HepG2 (cell line): ENCODE results near the gene SIGLEC10. TPM values are rescaled to one million over a fixed set of nuclear protein-coding genes. Genes with fewer than 3 reads are reported as not detected.

Experiments used
- AHR ChIP-seq: IDR thresholded peaks from 2 replicates; pipeline ENCODE4 v1.6.1; 2018; ENCODE audit warnings: missing genetic modification reagents, missing compliant biosample characterization
- ARID4A ChIP-seq: sonication (generic); formaldehyde crosslinking; IDR thresholded peaks from 2 replicates; pipeline ENCODE4 v1.5.0; 2020; ENCODE audit warnings: mild to moderate bottlenecking, missing genetic modification reagents, borderline replicate concordance
- ARID5B ChIP-seq: IDR thresholded peaks from 2 replicates; pipeline ENCODE4 v1.4.0; 2020; ENCODE audit warnings: mild to moderate bottlenecking, missing genetic modification reagents
- CENPX ChIP-seq: sonication (generic); formaldehyde crosslinking; IDR thresholded peaks from 2 replicates; pipeline ENCODE4 v1.9.0; 2021; ENCODE audit warnings: mild to moderate bottlenecking, missing genetic modification reagents, moderate library complexity
- FOXA3 ChIP-seq: IDR thresholded peaks from 2 replicates; pipeline ENCODE4 v1.6.1; 2016; ENCODE audit warnings: missing genetic modification reagents, missing compliant biosample characterization
- SMYD3 ChIP-seq: sonication (generic); formaldehyde crosslinking; IDR thresholded peaks from 2 replicates; pipeline ENCODE4 v1.8.1; 2023; ENCODE audit warnings: mild to moderate bottlenecking, missing genetic modification reagents
- SNAPC2 ChIP-seq: sonication (generic); formaldehyde crosslinking; IDR thresholded peaks from 2 replicates; pipeline ENCODE4 v1.8.1; 2022; ENCODE audit warnings: mild to moderate bottlenecking, missing genetic modification reagents
- SOX5 ChIP-seq: IDR thresholded peaks from 2 replicates; pipeline ENCODE4 v1.6.1; 2016; ENCODE audit warnings: borderline replicate concordance
- TGIF2 ChIP-seq: IDR thresholded peaks from 2 replicates; pipeline ENCODE4 v1.6.1; 2016; ENCODE audit warnings: control low read depth, missing compliant biosample characterization
- TRIM24 ChIP-seq: sonication (generic); formaldehyde crosslinking; IDR thresholded peaks from 2 replicates; pipeline ENCODE4 v1.8.0; 2022; ENCODE audit warnings: mild to moderate bottlenecking, missing genetic modification reagents
- ZNF143 ChIP-seq: sonication (generic); formaldehyde crosslinking; IDR thresholded peaks from 2 replicates; pipeline ENCODE4 v1.4.0; 2020; ENCODE audit warnings: missing genetic modification reagents
- ZNF329 ChIP-seq: sonication (generic); formaldehyde crosslinking; IDR thresholded peaks from 2 replicates; pipeline ENCODE4 v1.9.0; 2021; ENCODE audit warnings: low read depth, mild to moderate bottlenecking, missing genetic modification reagents
- ZNF333 ChIP-seq: sonication (generic); formaldehyde crosslinking; IDR thresholded peaks from 2 replicates; pipeline ENCODE4 v1.4.0; 2020; ENCODE audit warnings: mild to moderate bottlenecking, missing genetic modification reagents, borderline replicate concordance
- ZNF354B ChIP-seq: sonication (generic); formaldehyde crosslinking; IDR thresholded peaks from 2 replicates; pipeline ENCODE4 v1.8.0; 2022; ENCODE audit warnings: mild to moderate bottlenecking, missing genetic modification reagents
- ZNF430 ChIP-seq: sonication (generic); formaldehyde crosslinking; IDR thresholded peaks from 2 replicates; pipeline ENCODE4 v1.9.0; 2021; ENCODE audit warnings: mild to moderate bottlenecking, missing genetic modification reagents
- ZNF777 ChIP-seq: sonication (generic); formaldehyde crosslinking; IDR thresholded peaks from 2 replicates; pipeline ENCODE4 v1.4.0; 2020; ENCODE audit warnings: missing genetic modification reagents
- polyA plus RNA-seq, 8 experiments: library from polyadenylated mRNA; depleted of rRNA in 3 of 8; stranded (reverse) in 7 of 8; unstranded in 1 of 8; fragments of >200 nt; fragmentation: Illumina TruSeq in 4 of 8; extraction: Trizol in 4 of 8; gene quantifications; 2 replicates each; pipeline versions ENCODE4 v1.2.1 to v1.2.3, GENCODE V29; 2011 to 2016; ENCODE audit warnings: low read depth in 4 of 8, missing spikeins in 1 of 8, mixed read lengths in 1 of 8; ENCODE audit not compliant: insufficient read depth in 1 of 8
- total RNA-seq, 5 experiments: library from RNA; depleted of rRNA; stranded (reverse); fragments of >200 nt; fragmentation: Illumina TruSeq; extraction: Trizol; gene quantifications; 2 replicates each; pipeline ENCODE4 v1.2.3, GENCODE V29; 2016; ENCODE audit warnings: low read depth in 1 of 5
- TF ChIP-seq, protein P1 (sequence below): sonication (generic); formaldehyde crosslinking; IDR thresholded peaks from 2 replicates; pipeline ENCODE4 v1.4.0; 2020; ENCODE audit warnings: mild to moderate bottlenecking, missing genetic modification reagents

The SIGLEC10 gene
- total and polyA plus RNA-seq, 2 of the 13 experiments (the other 11 are each of a cell fraction or from before 2014, with no cell fraction given): not detected

- TF ChIP-seq ARID5B (peak; percentile 81), ZNF143 (peak; percentile 51; the same call in 1 of the 2 replicates), ZNF777 (peak; percentile 82), ARID4A (CRISPR knock-in tag) (peak; percentile 61; the same call in 1 of the 2 replicates), TRIM24 (CRISPR knock-in tag) (no peak), TGIF2 (CRISPR knock-in tag) (peak; percentile 97), ZNF329 (CRISPR knock-in tag) (peak; percentile 90), SMYD3 (CRISPR knock-in tag) (peak; percentile 76; the same call in 1 of the 2 replicates), CENPX (CRISPR knock-in tag) (0 out of 2 replicates have a peak, but pooled peaks have one; percentile 57), AHR (CRISPR knock-in tag) (peak; percentile 99), ZNF354B (no peak), SNAPC2 (CRISPR knock-in tag) (peak; percentile 94), FOXA3 (CRISPR knock-in tag) (peak; percentile 74), ZNF333 (CRISPR knock-in tag) (peak; percentile 93; the same call in 1 of the 2 replicates), SOX5 (CRISPR knock-in tag) (peak; percentile 76), ZNF430 (CRISPR knock-in tag) (peak; percentile 99)
- TF ChIP-seq, protein P1, sequence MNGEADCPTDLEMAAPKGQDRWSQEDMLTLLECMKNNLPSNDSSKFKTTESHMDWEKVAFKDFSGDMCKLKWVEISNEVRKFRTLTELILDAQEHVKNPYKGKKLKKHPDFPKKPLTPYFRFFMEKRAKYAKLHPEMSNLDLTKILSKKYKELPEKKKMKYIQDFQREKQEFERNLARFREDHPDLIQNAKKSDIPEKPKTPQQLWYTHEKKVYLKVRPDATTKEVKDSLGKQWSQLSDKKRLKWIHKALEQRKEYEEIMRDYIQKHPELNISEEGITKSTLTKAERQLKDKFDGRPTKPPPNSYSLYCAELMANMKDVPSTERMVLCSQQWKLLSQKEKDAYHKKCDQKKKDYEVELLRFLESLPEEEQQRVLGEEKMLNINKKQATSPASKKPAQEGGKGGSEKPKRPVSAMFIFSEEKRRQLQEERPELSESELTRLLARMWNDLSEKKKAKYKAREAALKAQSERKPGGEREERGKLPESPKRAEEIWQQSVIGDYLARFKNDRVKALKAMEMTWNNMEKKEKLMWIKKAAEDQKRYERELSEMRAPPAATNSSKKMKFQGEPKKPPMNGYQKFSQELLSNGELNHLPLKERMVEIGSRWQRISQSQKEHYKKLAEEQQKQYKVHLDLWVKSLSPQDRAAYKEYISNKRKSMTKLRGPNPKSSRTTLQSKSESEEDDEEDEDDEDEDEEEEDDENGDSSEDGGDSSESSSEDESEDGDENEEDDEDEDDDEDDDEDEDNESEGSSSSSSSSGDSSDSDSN (CRISPR knock-in tag): peak; percentile 36; the same call in 1 of the 2 replicates
Measured at GRCh38 chr19:51422053-51422448, 4.6 kb upstream of the SIGLEC10 start (continued).
